DOHH2 (cell line): ENCODE data around the gene ZSWIM1.

Source experiments
- H3F3A ChIP-seq: fragments of 200-600 bp; sonication (generic), shearing (Covaris generic); 2 replicates; pipeline ENCODE4 v1.6.0; 2016; ENCODE audit warnings: antibody characterized with exemption, mild to moderate bottlenecking; ENCODE audit not compliant: control insufficient read depth, insufficient read depth
- H3K27ac ChIP-seq: fragments of 200-600 bp; sonication (generic); 2 replicates; pipeline ENCODE4 v1.5.1; 2014; ENCODE audit warnings: low read depth, mild to moderate bottlenecking, low read length, moderate library complexity
- H3K27me3 ChIP-seq: fragments of 200-600 bp; sonication (generic); 2 replicates; pipeline ENCODE4 v1.6.1; 2014; ENCODE audit warnings: mild to moderate bottlenecking, low read length, mixed read lengths; ENCODE audit not compliant: control insufficient read depth
- H3K36me3 ChIP-seq: fragments of 200-600 bp; sonication (generic); 2 replicates; pipeline ENCODE4 v1.6.1; 2014; ENCODE audit warnings: mild to moderate bottlenecking, low read length, moderate library complexity, mixed read lengths; ENCODE audit not compliant: control insufficient read depth
- H3K4me1 ChIP-seq: fragments of 200-600 bp; sonication (generic); 2 replicates; pipeline ENCODE4 v1.6.1; 2014; ENCODE audit warnings: mild to moderate bottlenecking, low read length, mixed read lengths; ENCODE audit not compliant: control insufficient read depth
- H3K4me2 ChIP-seq: fragments of 200-600 bp; sonication (generic); 2 replicates; pipeline ENCODE4 v1.6.0; 2014; ENCODE audit warnings: mild to moderate bottlenecking, low read length, moderate library complexity
- H3K4me3 ChIP-seq: fragments of 200-600 bp; sonication (generic); 2 replicates; pipeline ENCODE4 v1.5.1; 2014; ENCODE audit warnings: mild to moderate bottlenecking, low read length, mixed read lengths
- H3K79me2 ChIP-seq: fragments of 200-600 bp; sonication (generic); 2 replicates; pipeline ENCODE4 v1.6.1; 2014; ENCODE audit warnings: mild to moderate bottlenecking, low read length, mixed read lengths; ENCODE audit not compliant: control insufficient read depth
- H3K9me2 ChIP-seq: fragments of 200-600 bp; sonication (generic); replicated peaks from 2 replicates; pipeline ENCODE4 v1.6.1; 2014; ENCODE audit warnings: mild to moderate bottlenecking, low read length, mixed read lengths; ENCODE audit not compliant: control insufficient read depth
- H3K9me3 ChIP-seq: fragments of 200-600 bp; sonication (generic); 2 replicates; pipeline ENCODE4 v1.6.1; 2014; ENCODE audit warnings: antibody characterized with exemption, low read length, mixed read lengths; ENCODE audit not compliant: control insufficient read depth, insufficient read depth
- H4K20me1 ChIP-seq: fragments of 200-600 bp; sonication (generic); 2 replicates; pipeline ENCODE4 v1.6.0; 2014; ENCODE audit warnings: low read depth, mild to moderate bottlenecking, antibody characterized with exemption, low read length, moderate library complexity; ENCODE audit not compliant: control insufficient read depth, insufficient read depth
- CTCF ChIP-seq: fragments of 200-600 bp; sonication (generic); IDR thresholded peaks from one replicate; pipeline ENCODE4 v1.5.1; 2014; ENCODE audit warnings: antibody characterized with exemption, mild to moderate bottlenecking, low read depth, low read length; ENCODE audit not compliant: poor library complexity, severe bottlenecking
- EZH2phosphoT487 ChIP-seq: fragments of 200-600 bp; sonication (generic); IDR thresholded peaks from 2 replicates; pipeline ENCODE4 v1.6.1; 2017; ENCODE audit warnings: borderline replicate concordance, mild to moderate bottlenecking, antibody characterized with exemption, low read length, moderate library complexity, mixed read lengths

Gene ZSWIM1

GRCh38 chr20:45882469-45883099 lies 1.6 kb downstream of the ZSWIM1 start:
- no peak for TF ChIP-seq CTCF
- TF ChIP-seq EZH2phosphoT487, result no peak
- Histone ChIP-seq H3K4me2 (peak overlapping the region; percentile 94), H3K4me3 (no peak overlapping the region)

GRCh38 chr20:45883100-45883469 lies 2.1 kb downstream of the ZSWIM1 start:
- Histone ChIP-seq H3F3A (no peaks in the 10 kb centered on the region), H3K4me3 (no peak overlapping the region), H3K4me1 (peaks cover 7% of the 10 kb centered on the region), H3K79me2 (peaks cover 28% of the 10 kb centered on the region), H3K9me2 (no peaks in the 10 kb centered on the region), H3K27me3 (no peaks in the 10 kb centered on the region), H3K36me3 (peaks cover 34% of the 10 kb centered on the region), H4K20me1 (no peaks in the 10 kb centered on the region), H3K4me2 (no peak overlapping the region), H3K27ac (no peak overlapping the region), H3K9me3 (no peaks in the 10 kb centered on the region)
- no peak for TF ChIP-seq EZH2phosphoT487
- TF ChIP-seq CTCF, result no peak

More at GRCh38 chr20:45882469-45883099, 1.6 kb downstream of the ZSWIM1 start:
- H3F3A ChIP-seq, result no peaks in the 10 kb centered on the region
- no peaks in the 10 kb centered on the region for H4K20me1 ChIP-seq
- H3K9me3 ChIP-seq, result no peaks in the 10 kb centered on the region
- H3K27ac ChIP-seq, result no peak overlapping the region
- H3K9me2 ChIP-seq, result no peaks in the 10 kb centered on the region
- H3K4me1 ChIP-seq, result peaks cover 7% of the 10 kb centered on the region
- peaks cover 37% of the 10 kb centered on the region for H3K36me3 ChIP-seq
- peaks cover 28% of the 10 kb centered on the region for H3K79me2 ChIP-seq
- H3K27me3 ChIP-seq, result no peaks in the 10 kb centered on the region

GRCh38 chr20:45886590-45887345 lies 5.7 kb downstream of the ZSWIM1 start:
- Histone ChIP-seq H3K27me3 (no peaks in the 10 kb centered on the region), H4K20me1 (no peaks in the 10 kb centered on the region), H3K9me2 (no peaks in the 10 kb centered on the region), H3K36me3 (peaks cover 30% of the 10 kb centered on the region), H3K9me3 (no peaks in the 10 kb centered on the region), H3K4me1 (peaks cover 19% of the 10 kb centered on the region), H3F3A (no peaks in the 10 kb centered on the region), H3K4me3 (no peak overlapping the region), H3K4me2 (no peak overlapping the region), H3K27ac (no peak overlapping the region), H3K79me2 (peaks cover 20% of the 10 kb centered on the region)
- TF ChIP-seq EZH2phosphoT487 (no peak), CTCF (no peak)
